Rectal smooth muscle tissue (tissue), 1 donor: ENCODE measurements around the gene EPB41.

Experiments
- H3K27ac ChIP-seq: one replicate; pipeline ENCODE4 v1.7.0; 2013; ENCODE audit warnings: low read depth, low read length, inconsistent platforms
- H3K27me3 ChIP-seq: one replicate; pipeline ENCODE4 v1.7.0; 2013; ENCODE audit warnings: low read length; ENCODE audit not compliant: control insufficient read depth, insufficient read depth
- H3K36me3 ChIP-seq: one replicate; pipeline ENCODE4 v1.7.0; 2013; ENCODE audit warnings: low read length; ENCODE audit not compliant: control insufficient read depth, insufficient read depth
- H3K4me1 ChIP-seq: one replicate; pipeline ENCODE4 v1.7.0; 2013; ENCODE audit warnings: low read length; ENCODE audit not compliant: control insufficient read depth, insufficient read depth
- H3K4me3 ChIP-seq: one replicate; pipeline ENCODE4 v1.7.0; 2013; ENCODE audit warnings: low read length
- H3K9ac ChIP-seq: one replicate; pipeline ENCODE4 v1.7.0; 2013; ENCODE audit warnings: low read length

Gene EPB41

DNA sequence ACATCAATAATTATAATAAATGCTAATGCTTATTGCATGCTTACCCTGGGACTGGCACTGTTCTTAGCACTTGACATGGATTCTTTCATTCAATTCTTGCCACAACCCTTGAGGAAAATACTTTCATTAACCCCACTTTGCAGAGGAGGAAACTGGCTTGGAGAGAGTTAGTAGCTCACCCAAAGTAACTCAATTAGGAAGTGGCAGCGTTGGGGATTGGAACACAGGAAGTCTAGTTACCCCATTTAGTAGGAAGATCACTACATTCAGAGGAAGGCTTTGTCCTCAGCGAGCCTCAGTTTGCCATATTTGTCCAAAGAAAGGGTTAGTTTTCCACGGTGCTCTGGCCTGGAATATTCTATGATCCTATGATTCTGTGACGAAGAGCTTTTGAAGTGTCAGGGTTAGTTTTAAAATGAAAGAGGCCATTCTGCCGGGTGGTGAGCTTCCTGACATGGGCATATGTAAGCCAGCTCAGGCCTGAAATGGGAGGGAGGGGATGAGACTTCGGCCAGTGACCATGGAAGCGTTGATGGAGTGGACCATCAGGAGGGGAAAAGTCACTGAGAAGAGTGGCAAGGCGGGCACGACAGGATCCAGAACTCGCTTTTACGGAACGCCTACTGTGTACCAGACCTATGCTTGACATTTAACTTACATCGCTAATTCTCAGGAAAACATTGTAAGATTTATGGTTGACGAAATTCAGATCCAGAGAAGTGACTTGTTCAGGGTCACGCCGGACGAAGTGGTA lies 28.2 kb upstream of the EPB41 start:
- Histone ChIP-seq H3K27ac (peak overlapping the region; percentile 41), H3K36me3 (no peaks in the 10 kb centered on the region), H3K27me3 (no peaks in the 10 kb centered on the region), H3K4me3 (peak overlapping the region; percentile 95), H3K4me1 (peaks cover 12% of the 10 kb centered on the region), H3K9ac (no peak overlapping the region)

DNA sequence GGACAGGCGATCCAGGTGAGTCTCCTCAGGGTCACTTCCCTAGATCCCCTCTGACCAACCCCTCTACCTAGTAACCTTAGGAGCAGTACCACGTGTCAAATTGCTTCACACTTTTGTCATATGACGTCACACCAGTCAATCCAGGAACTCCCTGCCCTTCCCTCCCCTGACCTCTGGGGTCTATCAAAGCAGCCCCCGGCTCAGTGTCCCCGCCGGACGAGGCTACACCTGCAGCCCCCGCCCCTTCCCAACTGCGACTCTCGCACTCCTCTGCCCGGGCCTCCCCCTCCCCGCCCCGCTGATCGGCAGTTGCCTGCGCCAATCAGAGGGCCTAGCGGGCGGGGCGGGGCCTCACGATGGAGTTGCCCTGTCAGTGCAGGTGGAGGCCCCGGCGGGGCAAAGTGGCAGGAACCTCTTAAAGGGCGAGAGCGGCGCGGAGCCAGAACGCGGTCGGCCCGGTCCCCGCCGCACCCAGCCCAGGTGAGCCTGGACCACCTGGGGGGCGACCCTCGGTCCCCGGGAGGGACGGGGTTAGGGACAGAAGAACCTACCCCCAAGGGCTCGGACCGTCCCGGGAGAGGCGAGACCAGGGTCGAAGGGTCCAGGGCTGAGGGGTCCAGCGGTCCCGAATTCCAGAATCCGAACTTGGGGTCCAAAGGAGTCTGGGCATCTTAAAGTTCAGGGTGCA lies 27.5 kb upstream of the EPB41 start:
- no peaks in the 10 kb centered on the region for H3K27me3 ChIP-seq
- peaks cover 12% of the 10 kb centered on the region for H3K4me1 ChIP-seq
- H3K36me3 ChIP-seq, result no peaks in the 10 kb centered on the region
- peak overlapping the region; percentile 80 for H3K9ac ChIP-seq
- H3K27ac ChIP-seq, result peak overlapping the region; percentile 41
- H3K4me3 ChIP-seq, result peak overlapping the region; percentile 95

- H3K4me1 ChIP-seq, result peaks cover 9% of the 10 kb centered on the region
- peak overlapping the region; percentile 41 for H3K27ac ChIP-seq
- peak overlapping the region; percentile 80 for H3K9ac ChIP-seq
- H3K4me3 ChIP-seq, result peak overlapping the region; percentile 95
- no peaks in the 10 kb centered on the region for H3K27me3 ChIP-seq
- no peaks in the 10 kb centered on the region for H3K36me3 ChIP-seq
Measured at GRCh38 chr1:28887419-28887834, 26.9 kb upstream of the EPB41 start.

DNA sequence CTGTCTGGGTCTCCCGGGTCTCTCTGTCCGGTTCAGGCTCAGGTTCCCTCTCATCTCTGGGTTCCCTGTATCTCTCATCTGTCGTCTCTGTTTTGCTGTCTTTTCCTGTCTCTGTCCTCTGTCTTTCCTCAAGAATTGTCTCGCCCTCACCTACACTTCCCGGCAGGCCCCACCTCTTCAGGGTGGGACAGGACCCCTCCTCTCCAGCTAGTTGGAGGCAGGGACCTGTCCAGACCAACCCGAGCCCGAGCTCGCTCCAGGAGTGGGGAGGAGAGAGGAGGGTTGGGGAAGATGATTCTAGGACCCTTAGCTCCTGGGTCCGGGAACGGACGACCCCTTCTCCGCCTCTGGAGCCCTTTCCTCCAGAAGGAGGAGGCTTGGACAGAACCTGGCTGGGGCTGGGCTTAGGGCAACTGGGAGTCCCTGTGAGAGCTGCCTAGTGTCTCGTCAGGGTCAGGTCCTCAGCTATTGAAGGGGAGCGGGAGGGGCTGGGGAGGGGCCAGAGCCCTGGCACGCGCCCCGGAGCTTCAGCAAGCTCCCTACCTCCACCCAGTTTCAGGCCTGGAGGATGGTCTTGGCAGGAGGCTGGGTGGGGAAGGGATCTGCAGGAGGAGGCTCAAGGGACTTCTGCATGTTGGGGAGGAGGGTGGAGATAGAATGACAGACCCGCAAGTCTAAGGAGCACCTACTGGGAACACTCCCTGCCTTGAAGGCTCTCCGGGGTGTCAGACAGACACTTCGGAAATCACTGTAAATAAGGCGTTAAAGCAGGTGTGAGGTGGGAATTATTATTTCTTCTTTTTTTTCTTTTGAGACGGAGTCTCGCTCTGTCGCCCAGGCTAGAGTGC lies 26.3 kb upstream of the EPB41 start:
- Histone ChIP-seq H3K27ac (peak overlapping the region; percentile 41), H3K9ac (peak overlapping the region; percentile 61), H3K27me3 (no peaks in the 10 kb centered on the region), H3K36me3 (no peaks in the 10 kb centered on the region), H3K4me1 (peaks cover 7% of the 10 kb centered on the region), H3K4me3 (peak overlapping the region; percentile 95)

DNA sequence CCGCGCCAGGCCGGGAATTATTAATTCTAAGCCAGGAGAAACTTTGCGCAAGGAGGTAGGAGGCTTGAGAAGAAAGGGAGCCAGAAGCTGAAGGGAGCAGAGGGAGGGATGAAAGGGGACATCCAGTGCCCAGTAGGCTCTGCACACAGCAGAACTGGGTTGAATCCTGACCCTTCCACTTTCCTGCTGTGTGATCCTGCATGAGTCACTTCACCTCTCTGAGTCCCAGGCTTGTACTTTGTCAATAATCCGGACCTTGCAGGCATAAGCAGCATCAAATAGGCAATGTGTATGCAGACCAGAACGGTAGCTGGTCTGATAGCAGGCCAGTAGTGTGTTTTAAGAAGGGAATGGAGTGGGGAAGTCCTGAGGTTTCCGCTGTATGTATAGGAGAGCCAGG lies 25.5 kb upstream of the EPB41 start:
- Histone ChIP-seq H3K36me3 (peaks cover 2% of the 10 kb centered on the region), H3K9ac (no peak overlapping the region), H3K27ac (no peak overlapping the region), H3K4me3 (no peak overlapping the region), H3K27me3 (no peaks in the 10 kb centered on the region), H3K4me1 (peaks cover 7% of the 10 kb centered on the region)

DNA sequence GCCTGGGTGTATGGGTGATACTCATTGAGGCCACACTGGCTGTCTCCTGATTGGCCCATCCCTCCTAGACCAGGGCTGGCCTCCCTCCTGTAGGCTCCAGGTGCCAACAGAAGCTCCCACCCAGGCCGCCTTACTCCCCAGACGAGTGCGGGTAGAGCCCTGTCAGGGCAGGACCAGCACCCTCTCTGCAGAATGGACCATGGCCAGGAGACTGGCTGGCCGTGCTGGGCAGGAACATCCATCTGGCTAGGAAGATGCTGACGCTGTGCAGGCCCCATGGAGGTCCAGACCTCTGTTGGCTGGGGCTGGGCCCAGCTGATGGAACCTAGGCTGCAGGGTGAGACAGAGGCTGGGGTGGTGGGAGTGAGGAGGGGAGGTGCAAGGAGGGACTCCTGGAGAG lies 25.0 kb upstream of the EPB41 start:
- H3K27me3 ChIP-seq, result no peaks in the 10 kb centered on the region
- H3K36me3 ChIP-seq, result peaks cover 2% of the 10 kb centered on the region
- peaks cover 7% of the 10 kb centered on the region for H3K4me1 ChIP-seq
- H3K27ac ChIP-seq, result no peak overlapping the region
- H3K4me3 ChIP-seq, result no peak overlapping the region
- H3K9ac ChIP-seq, result no peak overlapping the region

- Histone ChIP-seq H3K27ac (no peak overlapping the region), H3K36me3 (peaks cover 2% of the 10 kb centered on the region), H3K4me1 (peaks cover 3% of the 10 kb centered on the region), H3K4me3 (no peak overlapping the region), H3K27me3 (no peaks in the 10 kb centered on the region), H3K9ac (no peak overlapping the region)
Measured at GRCh38 chr1:28890435-28890834, 23.9 kb upstream of the EPB41 start.

DNA sequence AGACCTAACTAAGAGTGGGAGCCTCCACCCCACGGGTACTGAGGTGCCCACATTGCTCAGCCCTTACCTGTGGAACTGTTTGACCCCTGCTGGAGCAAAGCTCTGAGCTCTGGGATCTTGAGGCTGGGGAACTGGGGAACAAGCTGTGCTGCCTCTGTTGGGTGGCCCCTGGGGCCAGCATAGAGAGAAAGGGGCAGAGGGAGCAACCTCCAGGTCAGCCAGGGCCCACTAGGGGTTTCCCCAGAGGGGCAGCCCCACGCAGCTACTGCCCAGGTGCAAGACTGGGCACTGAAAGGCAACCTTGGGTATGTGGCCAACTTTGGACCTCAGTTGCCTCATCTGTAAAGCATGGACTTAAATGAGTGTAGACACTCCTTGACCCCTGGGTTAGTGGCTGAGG lies 23.5 kb upstream of the EPB41 start:
- Histone ChIP-seq H3K27ac (no peak overlapping the region), H3K27me3 (no peaks in the 10 kb centered on the region), H3K9ac (no peak overlapping the region), H3K4me1 (peaks cover 3% of the 10 kb centered on the region), H3K36me3 (peaks cover 2% of the 10 kb centered on the region), H3K4me3 (no peak overlapping the region)

GRCh38 chr1:28891256-28891655 lies 23.1 kb upstream of the EPB41 start:
- Histone ChIP-seq H3K27ac (no peak overlapping the region), H3K4me3 (no peak overlapping the region), H3K4me1 (peaks cover 3% of the 10 kb centered on the region), H3K27me3 (no peaks in the 10 kb centered on the region), H3K36me3 (peaks cover 2% of the 10 kb centered on the region), H3K9ac (no peak overlapping the region)

DNA sequence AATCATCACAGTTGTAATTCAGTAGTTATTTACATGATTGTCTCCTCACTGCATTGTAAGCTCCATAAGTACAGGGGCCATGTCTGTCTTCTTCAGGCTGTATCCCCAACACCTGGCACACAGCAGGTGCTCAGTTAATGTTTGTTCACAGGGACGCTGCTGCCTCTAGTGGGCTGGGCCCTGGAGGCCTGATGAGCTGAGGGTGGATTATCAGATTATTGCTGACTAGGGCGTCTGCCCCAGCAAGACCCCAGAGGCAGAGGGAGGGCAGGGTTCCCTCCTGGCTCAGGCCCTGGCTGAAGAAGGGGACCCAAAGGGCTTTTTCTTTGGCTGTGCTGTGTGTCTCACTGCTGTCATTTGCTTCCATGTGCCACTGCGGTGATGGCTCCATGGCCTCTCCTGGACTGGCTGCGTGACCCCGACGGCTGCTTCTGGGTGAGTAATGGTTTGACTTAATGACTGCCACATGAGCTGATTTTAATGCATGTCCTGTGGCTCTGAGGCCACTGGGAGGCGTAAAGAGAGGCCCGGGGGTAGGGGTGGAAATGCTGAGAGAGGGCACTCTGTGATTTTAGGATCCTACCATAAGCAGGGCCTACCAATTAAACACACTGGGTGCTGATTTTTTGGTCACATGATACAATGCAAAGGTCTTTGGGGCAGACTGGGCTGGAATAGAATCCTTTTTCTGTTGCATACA lies 20.8 kb upstream of the EPB41 start:
- Histone ChIP-seq H3K27me3 (no peaks in the 10 kb centered on the region), H3K4me3 (no peak overlapping the region), H3K4me1 (peaks cover under 1% of the 10 kb centered on the region), H3K27ac (no peak overlapping the region), H3K9ac (no peak overlapping the region), H3K36me3 (peaks cover 2% of the 10 kb centered on the region)

DNA sequence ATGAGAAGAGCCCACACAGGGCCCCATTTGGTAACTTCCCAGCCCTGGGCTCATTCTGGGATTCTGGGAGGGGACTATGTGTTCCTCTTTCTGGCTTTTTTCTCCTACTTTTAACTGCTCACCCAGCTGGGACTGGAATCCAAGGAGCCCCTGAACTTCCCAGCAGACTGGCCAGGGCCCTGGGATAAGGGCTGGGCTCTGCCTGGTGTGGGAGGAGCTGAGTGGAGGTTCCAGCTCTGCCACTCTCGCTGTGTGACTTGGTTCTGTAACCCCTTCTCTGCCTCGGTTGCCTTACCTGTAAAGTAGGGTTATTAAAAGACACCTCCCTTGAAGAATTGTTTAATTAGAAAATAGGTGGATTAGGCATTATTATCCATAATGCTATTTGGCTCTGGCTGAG lies 19.6 kb upstream of the EPB41 start:
- no peak overlapping the region for H3K27ac ChIP-seq
- H3K4me3 ChIP-seq, result no peak overlapping the region
- H3K27me3 ChIP-seq, result no peaks in the 10 kb centered on the region
- peaks cover 4% of the 10 kb centered on the region for H3K4me1 ChIP-seq
- H3K9ac ChIP-seq, result no peak overlapping the region
- peaks cover 2% of the 10 kb centered on the region for H3K36me3 ChIP-seq
